GM18508 (cell line): ENCODE data around the gene ORAI2.
"Not testable (repeated sequence)": the region's sequence is repeated elsewhere in the genome, so short reads cannot be mapped to it uniquely, and the experiment has no call there.

Experiments
- ATAC-seq: cut with Tn5 transposase; IDR thresholded peaks from one replicate; pipeline ENCODE4 v1.9.1; 2021; ENCODE audit warnings: moderate number of reproducible peaks; ENCODE audit not compliant: insufficient read depth, unreplicated experiment

Gene ORAI2

GRCh38 chr7:102493220-102493935 is 60.0 kb downstream of the ORAI2 start:
- ATAC-seq, result not testable (repeated sequence)

GRCh38 chr7:102494026-102494425 is 60.7 kb downstream of the ORAI2 start:
- not testable (repeated sequence) for ATAC-seq

GRCh38 chr7:102494473-102495149 is 61.2 kb downstream of the ORAI2 start:
- not testable (repeated sequence) for ATAC-seq

GRCh38 chr7:102496861-102497260 is 63.5 kb downstream of the ORAI2 start:
- ATAC-seq, result not testable (repeated sequence)

GRCh38 chr7:102497308-102497707 is 63.9 kb downstream of the ORAI2 start:
- not testable (repeated sequence) for ATAC-seq

- ATAC-seq, result not testable (repeated sequence)
Observed at GRCh38 chr7:102498321-102498720, 64.9 kb downstream of the ORAI2 start.

GRCh38 chr7:102503141-102503540 is 69.8 kb downstream of the ORAI2 start:
- not testable (repeated sequence) for ATAC-seq

GRCh38 chr7:102505298-102506185 is 72.2 kb downstream of the ORAI2 start:
- ATAC-seq, result not testable (repeated sequence)
